ENCODE measurements around the gene CFAP90.

CFAP90 gene

GRCh38 chr5:7894439-7894838 is 43.5 kb upstream of the CFAP90 start:
- Histone ChIP-seq H3K9ac (ENCODE audit: low read length) (no peak overlapping the region), H3K27ac (ENCODE audit: low read depth, low read length) (no peak overlapping the region), H3K9me2 (replicated peaks; ENCODE audit: insufficient read depth, low read length) (no peaks in the 10 kb centered on the region), H3F3A (ENCODE audit: insufficient read depth) (no peaks in the 10 kb centered on the region), H3K36me3 (ENCODE audit: low read length) (peaks cover 69% of the 10 kb centered on the region), H3K27me3 (ENCODE audit: low read length) (no peaks in the 10 kb centered on the region), H2AFZ (ENCODE audit: low read depth, low read length, severe bottlenecking) (no peak overlapping the region), H3K4me3 (ENCODE audit: insufficient read depth, low read length, poor library complexity, severe bottlenecking) (no peak overlapping the region), H4K20me1 (ENCODE audit: low read depth, low read length) (0 out of 2 replicates have a peak, but pooled peaks cover 4% of the 10 kb centered on the region), H3K79me2 (ENCODE audit: insufficient read depth, low read length) (no peaks in the 10 kb centered on the region), H3K4me2 (ENCODE audit: low read depth, low read length, poor library complexity, severe bottlenecking) (no peak overlapping the region), H3K9me3 (ENCODE audit: insufficient read depth, low read length) (no peaks in the 10 kb centered on the region)
- no peak for TF ChIP-seq EZH2phosphoT487 (conservative IDR thresholded peaks at IDR 0.05; ENCODE audit: low read length)
- no peak for TF ChIP-seq CTCF (IDR thresholded peaks at IDR 0.05; ENCODE audit: insufficient read depth, low read length, poor library complexity, severe bottlenecking)

DNA sequence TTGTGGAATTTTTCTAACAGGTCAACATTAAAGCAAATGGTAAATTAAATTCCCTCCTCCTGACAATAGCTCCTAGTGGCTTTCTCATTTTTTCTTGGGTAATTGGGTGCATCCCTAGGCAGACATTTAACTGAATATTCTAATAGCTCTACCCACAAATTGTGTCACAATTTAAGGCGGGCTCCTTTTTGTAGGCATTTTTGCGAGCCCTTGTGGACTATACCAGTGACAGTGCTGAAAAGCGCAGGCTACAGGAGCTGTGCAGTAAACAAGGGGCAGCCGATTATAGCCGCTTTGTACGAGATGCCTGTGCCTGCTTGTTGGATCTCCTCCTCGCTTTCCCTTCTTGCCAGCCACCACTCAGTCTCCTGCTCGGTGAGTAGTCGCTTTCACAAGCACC is 38.0 kb upstream of the CFAP90 start:
- H3K36me3 ChIP-seq (ENCODE audit: low read length) = peaks cover 64% of the 10 kb centered on the region; the same call in 1 of the 2 replicates
- H3K27ac ChIP-seq (ENCODE audit: low read depth, low read length) = no peak overlapping the region
- H3K4me2 ChIP-seq (ENCODE audit: low read depth, low read length, poor library complexity, severe bottlenecking) = no peak overlapping the region
- no peaks in the 10 kb centered on the region for H3K9me3 ChIP-seq (ENCODE audit: insufficient read depth, low read length)
- no peaks in the 10 kb centered on the region for H4K20me1 ChIP-seq (ENCODE audit: low read depth, low read length)
- no peak for TF ChIP-seq EZH2phosphoT487 (conservative IDR thresholded peaks at IDR 0.05; ENCODE audit: low read length)
- TF ChIP-seq CTCF (IDR thresholded peaks at IDR 0.05; ENCODE audit: insufficient read depth, low read length, poor library complexity, severe bottlenecking) = no peak
- no peaks in the 10 kb centered on the region for H3K79me2 ChIP-seq (ENCODE audit: insufficient read depth, low read length)
- no peak overlapping the region for H3K4me3 ChIP-seq (ENCODE audit: insufficient read depth, low read length, poor library complexity, severe bottlenecking)
- H3K9ac ChIP-seq (ENCODE audit: low read length) = no peak overlapping the region
- no peaks in the 10 kb centered on the region for H3K9me2 ChIP-seq (replicated peaks; ENCODE audit: insufficient read depth, low read length)
- H3F3A ChIP-seq (ENCODE audit: insufficient read depth) = no peaks in the 10 kb centered on the region
- H3K27me3 ChIP-seq (ENCODE audit: low read length) = no peaks in the 10 kb centered on the region
- no peak overlapping the region for H2AFZ ChIP-seq (ENCODE audit: low read depth, low read length, severe bottlenecking)

GRCh38 chr5:7886849-7887475 is 36.0 kb upstream of the CFAP90 start:
- Histone ChIP-seq H3K36me3 (ENCODE audit: low read length) (peaks cover 55% of the 10 kb centered on the region; the same call in 1 of the 2 replicates), H3K79me2 (ENCODE audit: insufficient read depth, low read length) (no peaks in the 10 kb centered on the region), H4K20me1 (ENCODE audit: low read depth, low read length) (no peaks in the 10 kb centered on the region), H3F3A (ENCODE audit: insufficient read depth) (no peaks in the 10 kb centered on the region), H3K4me2 (ENCODE audit: low read depth, low read length, poor library complexity, severe bottlenecking) (no peak overlapping the region), H2AFZ (ENCODE audit: low read depth, low read length, severe bottlenecking) (no peak overlapping the region), H3K9me3 (ENCODE audit: insufficient read depth, low read length) (no peaks in the 10 kb centered on the region), H3K4me3 (ENCODE audit: insufficient read depth, low read length, poor library complexity, severe bottlenecking) (no peak overlapping the region), H3K27me3 (ENCODE audit: low read length) (no peaks in the 10 kb centered on the region), H3K27ac (ENCODE audit: low read depth, low read length) (no peak overlapping the region), H3K9ac (ENCODE audit: low read length) (no peak overlapping the region), H3K9me2 (replicated peaks; ENCODE audit: insufficient read depth, low read length) (no peaks in the 10 kb centered on the region)
- TF ChIP-seq EZH2phosphoT487 (conservative IDR thresholded peaks at IDR 0.05; ENCODE audit: low read length) (no peak), CTCF (IDR thresholded peaks at IDR 0.05; ENCODE audit: insufficient read depth, low read length, poor library complexity, severe bottlenecking) (peak; percentile 46)
